Right renal cortex interstitium (tissue), 3 donors: ENCODE measurements around the gene NME4. TPM values are rescaled to one million over a fixed set of nuclear protein-coding genes. Genes with fewer than 3 reads are reported as not detected.
"Not testable (repeated sequence)": the region's sequence is repeated elsewhere in the genome, so short reads cannot be mapped to it uniquely, and the experiment has no call there.

Experiments
- DNase-seq, 3 donors: peaks; one replicate each; pipeline ENCODE4 v3.0.0-alpha.2; 2013; ENCODE audit warnings: low read depth in 3 of 3, low spot score in 2 of 3
- polyA plus RNA-seq, 3 donors: library from polyadenylated mRNA; unstranded; fragments of 120-200 nt; gene quantifications; one replicate each; pipeline ENCODE4 v1.2.1, GENCODE V29; 2013; ENCODE audit not compliant: insufficient read length in 3 of 3

NME4 gene
- polyA plus RNA-seq, 3 donors: 95.3 to 124 (median 109) TPM

GRCh38 chr16:375927-376816 lies 20.8 kb upstream of the NME4 start:
- DNase-seq: no peak

- no peak for DNase-seq
Measured at GRCh38 chr16:376817-377418, 20.1 kb upstream of the NME4 start.

GRCh38 chr16:377419-377951 lies 19.5 kb upstream of the NME4 start:
- DNase-seq: no peak

- not testable (repeated sequence) for DNase-seq
Measured at GRCh38 chr16:378113-378820, 18.7 kb upstream of the NME4 start.

GRCh38 chr16:378821-379182 lies 18.2 kb upstream of the NME4 start:
- DNase-seq: no peak

- DNase-seq: no peak
Measured at GRCh38 chr16:379183-379960, 17.6 kb upstream of the NME4 start.

GRCh38 chr16:379961-380761 lies 16.8 kb upstream of the NME4 start:
- no peak for DNase-seq

- no peak for DNase-seq
Measured at GRCh38 chr16:380762-381011, 16.3 kb upstream of the NME4 start.

- no peak for DNase-seq
Measured at GRCh38 chr16:381012-381788, 15.8 kb upstream of the NME4 start.

- DNase-seq: no peak
Measured at GRCh38 chr16:381789-382717, 14.9 kb upstream of the NME4 start, which contains the start of gene PGAP6. TSS of gene PGAP6 (minus strand) at chr16:381978. CDS start at chr16:381821, 157 bp downstream.

GRCh38 chr16:383326-384051 lies 13.5 kb upstream of the NME4 start:
- no peak for DNase-seq

GRCh38 chr16:386641-387156 lies 10.3 kb upstream of the NME4 start:
- no peak for DNase-seq

- not testable (repeated sequence) for DNase-seq
Measured at GRCh38 chr16:387761-388666, 9.0 kb upstream of the NME4 start.

- DNase-seq: no peak
Measured at GRCh38 chr16:389352-389751, 7.6 kb upstream of the NME4 start.

GRCh38 chr16:391885-392335 lies 5.1 kb upstream of the NME4 start:
- no peak for DNase-seq

GRCh38 chr16:392450-393030 lies 4.5 kb upstream of the NME4 start:
- DNase-seq: no peak
